Cardiac muscle cell (in vitro differentiated cells and primary cell): Measurements from ENCODE around the gene SLC38A1. TPM values are rescaled to one million over a fixed set of nuclear protein-coding genes. Genes with fewer than 3 reads are reported as not detected.

Source experiments
- DNase-seq, 2 donors: peaks; one replicate each; pipeline versions ENCODE4 v3.0.0 to v3.0.0-alpha.2; 2010 to 2017; ENCODE audit warnings: low read depth in 1 of 2, low spot score in 1 of 2
- H3K27ac ChIP-seq: fragments of 200-600 bp; sonication (generic); 2 replicates; pipeline ENCODE4 v1.5.1; 2016
- H3K27me3 ChIP-seq: fragments of 200-600 bp; sonication (generic); 2 replicates; pipeline ENCODE4 v1.6.0; 2016; ENCODE audit warnings: control low read depth
- H3K36me3 ChIP-seq: fragments of 200-600 bp; sonication (generic); 2 replicates; pipeline ENCODE4 v1.5.1; 2016; ENCODE audit warnings: control low read depth
- H3K4me1 ChIP-seq: fragments of 200-600 bp; sonication (generic); 2 replicates; pipeline ENCODE4 v1.8.1; 2017; ENCODE audit warnings: low read depth, mild to moderate bottlenecking, mixed run types
- H3K4me3 ChIP-seq: fragments of 200-600 bp; sonication (generic); 2 replicates; pipeline ENCODE4 v1.5.1; 2016; ENCODE audit warnings: mild to moderate bottlenecking
- H3K9me3 ChIP-seq: fragments of 200-600 bp; sonication (generic); 2 replicates; pipeline ENCODE4 v1.5.1; 2017; ENCODE audit warnings: low read depth, mild to moderate bottlenecking, control low read depth
- polyA plus RNA-seq: library from polyadenylated mRNA; unstranded; fragments of >200 nt; fragmentation: Nextera tagmentation; extraction: Ambion mirVana; gene quantifications from 2 replicates; pipeline ENCODE4 v1.2.1, GENCODE V29; 2016
- total RNA-seq: library from RNA; depleted of rRNA; stranded (reverse); fragments of >200 nt; gene quantifications from 2 replicates; pipeline ENCODE4 v1.2.3, GENCODE V29; 2016
- TF ChIP-seq, protein P1 (sequence below): IDR thresholded peaks from 2 replicates; pipeline ENCODE4 v1.5.1; 2012; ENCODE audit warnings: low read depth, mild to moderate bottlenecking, low read length

SLC38A1 gene
- total and polyA plus RNA-seq, 2 experiments from 2014 or later, result 59.6 to 62.2 TPM

DNA sequence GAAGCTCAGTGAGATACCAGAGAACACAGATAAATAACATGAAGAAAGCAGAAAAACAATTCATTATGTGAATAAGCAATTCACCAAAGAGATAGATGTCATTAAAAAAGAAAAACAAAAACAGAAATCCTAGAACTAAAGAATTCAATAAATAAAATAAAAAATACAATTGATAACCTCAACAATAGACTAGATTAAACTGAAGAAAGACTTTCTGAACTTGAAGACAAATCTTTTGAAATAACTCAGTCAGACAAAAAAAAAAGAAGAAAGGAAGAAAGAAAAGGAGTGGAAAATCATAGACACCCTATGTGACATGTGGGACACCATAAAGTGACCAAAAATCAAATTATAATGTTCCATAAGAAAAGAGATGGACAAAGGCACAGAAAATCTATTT is 14.0 kb upstream of the SLC38A1 start:
- H3K36me3 ChIP-seq, result no peaks in the 10 kb centered on the region
- H3K4me1 ChIP-seq, result no peaks in the 10 kb centered on the region
- H3K9me3 ChIP-seq, result no peaks in the 10 kb centered on the region
- H3K4me3 ChIP-seq, result no peak overlapping the region
- DNase-seq, result no peak
- no peaks in the 10 kb centered on the region for H3K27me3 ChIP-seq
- TF ChIP-seq, protein P1, sequence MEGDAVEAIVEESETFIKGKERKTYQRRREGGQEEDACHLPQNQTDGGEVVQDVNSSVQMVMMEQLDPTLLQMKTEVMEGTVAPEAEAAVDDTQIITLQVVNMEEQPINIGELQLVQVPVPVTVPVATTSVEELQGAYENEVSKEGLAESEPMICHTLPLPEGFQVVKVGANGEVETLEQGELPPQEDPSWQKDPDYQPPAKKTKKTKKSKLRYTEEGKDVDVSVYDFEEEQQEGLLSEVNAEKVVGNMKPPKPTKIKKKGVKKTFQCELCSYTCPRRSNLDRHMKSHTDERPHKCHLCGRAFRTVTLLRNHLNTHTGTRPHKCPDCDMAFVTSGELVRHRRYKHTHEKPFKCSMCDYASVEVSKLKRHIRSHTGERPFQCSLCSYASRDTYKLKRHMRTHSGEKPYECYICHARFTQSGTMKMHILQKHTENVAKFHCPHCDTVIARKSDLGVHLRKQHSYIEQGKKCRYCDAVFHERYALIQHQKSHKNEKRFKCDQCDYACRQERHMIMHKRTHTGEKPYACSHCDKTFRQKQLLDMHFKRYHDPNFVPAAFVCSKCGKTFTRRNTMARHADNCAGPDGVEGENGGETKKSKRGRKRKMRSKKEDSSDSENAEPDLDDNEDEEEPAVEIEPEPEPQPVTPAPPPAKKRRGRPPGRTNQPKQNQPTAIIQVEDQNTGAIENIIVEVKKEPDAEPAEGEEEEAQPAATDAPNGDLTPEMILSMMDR, result no peak
- no peak overlapping the region for H3K27ac ChIP-seq

DNA sequence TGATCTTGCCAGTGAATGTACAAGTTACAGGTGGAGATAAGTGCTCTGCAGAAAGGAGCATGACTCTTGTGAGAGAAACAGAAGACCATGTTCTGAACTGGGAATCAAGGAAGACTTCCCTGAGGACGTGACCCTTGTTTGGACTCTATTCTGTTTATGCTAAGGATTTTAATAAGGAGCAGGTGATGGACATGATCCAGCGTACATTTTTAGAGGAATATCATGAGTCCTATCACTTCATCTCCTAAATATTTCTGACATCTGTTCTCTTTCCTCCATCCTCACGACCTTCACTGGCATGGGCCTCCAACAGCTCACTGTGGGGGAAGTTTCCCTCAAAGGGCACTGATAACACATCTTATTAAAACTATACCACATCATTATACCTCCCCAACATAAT is 7.9 kb upstream of the SLC38A1 start:
- TF ChIP-seq, protein P1, result no peak
- Histone ChIP-seq H3K4me3 (no peak overlapping the region), H3K36me3 (no peaks in the 10 kb centered on the region), H3K27me3 (no peaks in the 10 kb centered on the region), H3K4me1 (no peaks in the 10 kb centered on the region), H3K9me3 (no peaks in the 10 kb centered on the region), H3K27ac (no peak overlapping the region)
- no peak for DNase-seq

DNA sequence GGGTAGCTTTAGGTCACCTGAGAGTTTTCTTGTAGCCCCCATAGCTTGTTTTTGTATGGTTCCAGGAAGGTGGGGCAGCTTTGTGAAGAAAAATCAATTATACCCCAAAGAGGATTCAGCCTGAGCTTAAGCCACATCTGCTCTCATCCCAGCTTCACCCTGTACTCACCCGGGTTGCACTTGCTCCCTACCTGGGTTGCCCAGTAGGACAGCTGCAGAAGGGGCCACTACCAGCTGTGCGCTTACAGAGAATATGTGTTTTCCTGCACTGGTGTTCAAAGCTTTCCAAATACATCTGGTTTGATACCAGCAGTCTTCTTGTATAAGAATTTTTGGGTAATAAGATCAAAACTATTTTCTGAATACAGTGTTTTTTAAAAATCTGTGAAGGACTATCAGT is 3.0 kb upstream of the SLC38A1 start:
- no peak for DNase-seq
- TF ChIP-seq, protein P1, result no peak
- no peak overlapping the region for H3K4me3 ChIP-seq
- H3K27me3 ChIP-seq, result no peaks in the 10 kb centered on the region
- no peak overlapping the region for H3K27ac ChIP-seq
- H3K36me3 ChIP-seq, result no peaks in the 10 kb centered on the region
- H3K4me1 ChIP-seq, result peaks cover 6% of the 10 kb centered on the region
- no peaks in the 10 kb centered on the region for H3K9me3 ChIP-seq

DNA sequence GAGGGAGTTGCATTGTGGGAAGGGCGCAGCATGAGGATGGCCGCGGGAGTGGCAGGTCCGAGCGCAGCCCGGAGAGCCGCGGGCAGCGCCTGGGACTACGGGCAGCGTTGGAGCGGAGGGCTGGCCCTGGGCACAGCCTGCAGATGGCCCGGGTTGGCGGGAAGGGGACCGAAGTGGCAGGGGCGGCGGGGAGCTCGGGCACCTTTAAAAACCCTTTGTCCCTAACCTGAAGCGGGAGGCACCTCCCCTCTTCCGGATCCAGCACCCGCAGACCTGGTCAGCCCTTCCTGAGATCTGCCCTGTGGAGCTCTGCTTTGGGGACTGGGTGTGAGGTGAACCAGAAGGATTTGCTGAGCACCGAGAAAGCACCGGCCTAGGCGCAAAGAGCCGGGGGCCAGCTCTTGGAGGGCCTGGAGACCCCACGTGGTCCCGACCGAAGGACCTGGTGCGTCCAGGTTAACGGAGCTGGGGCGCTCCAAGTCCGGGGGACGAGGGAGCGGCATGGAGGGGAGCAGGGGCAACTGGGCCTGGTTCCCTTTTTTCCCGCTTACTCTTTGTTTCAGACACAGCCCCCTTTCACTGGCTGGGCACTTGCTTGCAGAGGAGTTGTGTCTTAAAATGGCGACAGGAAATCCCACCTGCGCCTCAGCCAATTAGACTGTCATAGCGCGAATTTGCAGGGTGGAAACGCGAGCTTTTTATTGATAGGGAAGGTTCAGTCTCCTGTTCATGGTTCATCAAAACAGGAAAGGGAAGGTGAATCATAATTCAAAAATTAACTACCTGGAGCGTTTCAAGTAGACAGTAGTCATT is 792 bp upstream of the SLC38A1 start:
- H3K9me3 ChIP-seq, result no peaks in the 10 kb centered on the region
- H3K27me3 ChIP-seq, result no peaks in the 10 kb centered on the region
- DNase-seq, result peak in 1 of 2 donors; percentile 59
- H3K4me3 ChIP-seq, result peak overlapping the region; percentile 72
- TF ChIP-seq, protein P1, result no peak
- peaks cover 20% of the 10 kb centered on the region for H3K4me1 ChIP-seq
- H3K36me3 ChIP-seq, result no peaks in the 10 kb centered on the region
- peak overlapping the region; percentile 92 for H3K27ac ChIP-seq

DNA sequence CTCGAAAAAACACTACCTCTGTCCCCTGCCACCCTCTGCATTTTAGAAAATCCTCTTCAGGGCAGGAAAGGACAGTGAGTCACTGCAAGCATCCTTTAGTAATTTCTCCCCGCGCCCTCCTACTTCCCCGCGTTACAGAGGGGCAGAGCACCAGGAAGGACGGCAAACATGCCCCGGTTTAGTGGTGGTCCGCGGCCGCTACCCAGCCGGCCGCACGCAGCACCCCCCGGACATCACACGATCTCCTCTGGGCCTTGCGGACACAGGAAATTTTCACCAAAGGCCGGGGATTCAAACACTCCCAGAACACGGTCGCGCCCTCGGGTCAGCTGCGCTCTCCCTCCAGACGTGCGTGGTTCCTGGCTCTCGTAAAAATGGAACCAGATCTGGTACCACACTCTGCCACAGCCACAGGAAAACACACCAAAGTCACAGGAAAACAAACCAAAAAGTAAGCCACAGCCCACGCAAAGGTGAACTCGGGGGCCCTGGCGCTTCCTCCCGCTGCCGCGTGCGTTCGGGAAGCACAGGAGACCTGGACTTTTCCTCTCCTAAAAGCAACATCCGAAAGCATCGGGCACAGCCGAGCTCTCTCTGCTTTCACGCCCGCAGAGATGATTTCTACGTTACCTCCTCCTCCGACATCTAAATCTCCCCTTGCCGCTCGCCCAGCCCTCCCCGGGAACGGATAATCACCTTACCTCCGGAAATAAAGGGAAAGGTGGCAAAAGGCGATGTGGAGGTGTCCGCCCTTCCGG is 839 bp downstream of the SLC38A1 start:
- H3K4me1 ChIP-seq, result peaks cover 36% of the 10 kb centered on the region
- peak overlapping the region; percentile 92 for H3K27ac ChIP-seq
- peak; percentile 28 to 43 for DNase-seq
- H3K9me3 ChIP-seq, result no peaks in the 10 kb centered on the region
- TF ChIP-seq, protein P1, result no peak
- H3K4me3 ChIP-seq, result peak overlapping the region; percentile 72
- no peaks in the 10 kb centered on the region for H3K36me3 ChIP-seq
- H3K27me3 ChIP-seq, result no peaks in the 10 kb centered on the region
